CD4-positive, alpha-beta T cell treated with Interleukin-15 for 1 hour (primary cell): ENCODE results near the gene DXO.
"Not testable (repeated sequence)": the region's sequence is repeated elsewhere in the genome, so short reads cannot be mapped to it uniquely, and the experiment has no call there.

Experiments used
- DNase-seq: peaks from one replicate; pipeline ENCODE4 v3.0.0-alpha.2; 2020

The DXO gene

DNA sequence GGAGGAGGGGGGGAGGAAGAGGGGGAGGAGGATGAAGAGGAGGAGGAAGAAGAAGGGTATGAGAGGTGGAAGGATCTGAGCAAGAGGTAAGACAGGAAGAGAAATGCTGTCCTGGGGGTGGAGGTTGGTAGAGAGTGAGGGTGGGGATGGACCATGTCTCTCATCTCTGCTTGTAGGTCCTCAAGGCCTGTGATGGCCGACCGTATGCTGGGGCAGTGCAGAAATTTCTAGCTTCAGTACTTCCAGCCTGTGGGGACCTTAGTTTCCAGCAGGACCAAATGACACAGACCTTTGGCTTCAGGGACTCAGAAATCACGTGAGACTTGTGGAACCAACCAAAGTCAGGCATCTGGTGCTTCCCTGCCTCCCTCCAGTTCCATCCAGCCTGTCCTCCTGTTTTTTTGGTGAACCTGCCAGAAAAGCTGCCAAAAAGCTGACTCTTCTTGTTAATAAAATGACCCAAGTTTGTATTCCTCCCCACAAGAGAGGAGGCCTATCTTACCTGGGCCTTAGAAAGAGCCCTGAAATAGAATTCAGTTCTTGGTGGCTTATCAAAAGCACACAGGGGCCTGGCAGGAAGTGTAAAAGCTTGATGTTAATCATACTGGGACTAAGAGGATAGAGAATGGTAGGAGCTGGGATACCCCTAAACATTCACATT, 7.4 kb upstream of the DXO start:
- DNase-seq, result no peak

DNA sequence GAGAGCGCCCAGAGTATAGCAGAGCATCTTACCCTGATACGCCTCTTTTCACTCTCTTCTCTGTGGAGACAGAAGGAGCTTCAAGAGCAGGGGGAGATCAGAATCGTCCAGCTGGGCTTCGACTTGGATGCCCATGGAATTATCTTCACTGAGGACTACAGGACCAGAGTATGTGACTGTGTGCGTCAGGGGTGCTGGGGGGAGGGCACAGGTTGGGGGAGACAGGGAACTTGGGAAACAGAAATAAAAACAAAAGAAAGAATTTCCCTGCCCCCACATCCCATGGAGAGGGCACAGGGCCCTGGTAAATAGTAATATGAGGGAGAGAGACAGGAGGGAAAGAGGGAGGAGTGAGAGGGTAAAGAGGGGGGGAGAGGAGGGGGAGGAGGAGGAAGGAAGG, 6.9 kb upstream of the DXO start:
- DNase-seq, result no peak

DNA sequence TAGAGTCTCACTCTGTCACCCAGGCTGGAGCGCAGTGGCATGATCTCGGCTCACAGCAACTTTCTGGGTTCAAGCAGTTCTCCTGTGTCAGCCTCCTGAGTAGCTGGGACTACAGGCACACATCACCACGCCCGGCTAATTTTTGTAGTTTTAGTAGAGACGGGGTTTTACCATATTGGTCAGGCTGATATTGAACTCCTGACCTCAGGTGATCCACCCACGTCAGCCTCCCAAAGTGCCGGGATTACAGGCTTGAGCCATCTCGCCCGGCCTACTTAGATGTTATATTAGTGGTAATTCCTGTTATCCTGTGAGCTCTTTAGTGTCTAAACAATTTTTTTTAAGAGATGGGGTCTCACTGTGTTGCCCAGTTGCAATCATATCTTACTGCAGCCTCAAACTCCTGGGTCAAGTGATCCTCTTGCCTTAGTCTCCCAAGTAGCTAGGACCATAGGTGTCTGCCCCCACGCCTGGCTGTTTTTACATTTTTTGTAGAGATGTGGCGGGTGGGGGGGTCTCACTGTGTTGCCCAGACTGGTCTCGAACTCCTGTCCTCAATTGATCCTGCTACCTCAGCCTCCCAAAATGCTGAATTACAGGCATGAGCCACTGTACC, 6.0 kb upstream of the DXO start:
- no peak for DNase-seq

DNA sequence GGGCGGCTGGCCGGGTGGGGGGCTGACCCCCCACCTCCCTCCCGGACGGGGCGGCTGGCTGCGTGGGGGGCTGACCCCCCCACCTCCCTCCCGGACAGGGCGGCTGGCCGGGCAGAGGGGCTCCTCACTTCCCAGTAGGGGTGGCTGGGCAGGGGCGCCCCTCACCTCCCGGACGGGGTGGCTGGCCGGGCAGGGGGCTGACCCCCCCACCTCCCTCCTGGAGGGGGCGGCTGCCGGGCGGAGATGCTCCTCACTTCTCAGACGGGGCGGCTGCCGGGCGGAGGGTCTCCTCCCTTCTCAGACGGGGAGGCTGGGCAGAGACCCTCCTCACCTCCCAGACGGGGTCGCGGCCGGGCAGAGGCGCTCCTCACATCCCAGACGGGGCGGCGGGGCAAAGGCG, 4.1 kb upstream of the DXO start:
- DNase-seq, result not testable (repeated sequence)

DNA sequence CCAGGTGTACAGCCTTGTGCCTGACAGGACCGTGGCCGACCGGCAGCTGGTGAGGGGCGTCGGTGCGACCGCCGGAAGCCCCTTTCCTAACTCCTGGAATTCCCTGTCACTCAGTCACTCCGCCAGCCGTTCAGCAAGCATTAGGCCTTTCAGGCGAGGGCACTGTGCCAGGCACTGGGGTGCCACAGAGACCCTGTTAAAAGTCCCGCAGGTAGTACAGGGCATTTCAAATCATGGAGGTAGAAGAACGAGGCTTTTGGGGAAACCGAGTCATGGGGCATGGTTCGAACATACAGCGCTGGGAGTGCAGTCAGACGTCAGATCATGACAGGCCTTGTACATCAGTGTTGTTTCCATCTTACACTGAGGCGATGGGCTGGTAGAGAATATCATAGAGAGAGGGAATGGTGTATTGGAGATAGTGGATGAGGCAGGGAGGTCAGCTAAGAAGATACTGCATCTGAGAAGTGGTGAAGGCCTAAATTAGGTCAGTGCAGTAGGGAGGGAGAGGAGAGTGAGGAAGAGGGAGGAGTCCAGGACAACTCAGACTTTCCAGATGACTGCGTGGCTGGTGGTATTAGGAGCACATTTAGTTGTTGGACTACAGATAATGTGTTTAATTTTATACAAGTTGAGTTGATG, 892 bp upstream of the DXO start:
- DNase-seq, result no peak

DNA sequence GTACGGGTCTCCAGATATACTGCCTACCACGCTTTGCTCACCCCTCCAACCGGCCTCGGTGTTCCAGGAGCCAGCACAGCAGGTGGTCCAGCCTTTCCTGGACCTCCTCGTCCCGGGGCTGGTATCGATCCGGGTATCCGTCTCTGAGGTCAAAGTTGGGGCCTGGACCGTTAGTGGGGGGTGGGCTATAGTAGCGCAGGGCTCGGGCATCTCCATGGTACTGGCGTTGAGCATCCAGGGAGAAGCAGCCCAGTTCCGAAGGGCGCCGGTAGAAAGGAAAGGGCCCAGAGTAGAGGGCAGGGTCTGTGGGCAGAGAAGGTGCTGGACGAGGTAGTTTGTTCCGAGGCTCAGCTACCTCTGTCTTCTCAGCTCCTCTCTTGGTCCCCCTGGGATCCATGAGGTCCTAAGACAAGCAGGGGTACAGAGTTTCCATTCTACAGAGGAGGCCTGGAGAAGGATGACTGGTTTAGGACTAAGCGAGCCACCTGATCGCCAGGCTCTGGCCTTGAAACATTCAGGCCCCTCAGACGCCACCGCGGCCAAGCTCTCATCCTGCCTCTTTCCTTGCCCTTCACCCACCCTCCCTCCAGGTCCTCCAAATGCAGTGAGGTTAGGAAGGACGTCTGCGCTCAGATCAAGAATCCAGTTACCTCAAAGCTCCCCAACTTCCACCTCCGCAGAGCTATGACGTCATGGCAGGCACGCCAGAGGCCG, 502 bp downstream of the DXO start:
- DNase-seq, result no peak

DNA sequence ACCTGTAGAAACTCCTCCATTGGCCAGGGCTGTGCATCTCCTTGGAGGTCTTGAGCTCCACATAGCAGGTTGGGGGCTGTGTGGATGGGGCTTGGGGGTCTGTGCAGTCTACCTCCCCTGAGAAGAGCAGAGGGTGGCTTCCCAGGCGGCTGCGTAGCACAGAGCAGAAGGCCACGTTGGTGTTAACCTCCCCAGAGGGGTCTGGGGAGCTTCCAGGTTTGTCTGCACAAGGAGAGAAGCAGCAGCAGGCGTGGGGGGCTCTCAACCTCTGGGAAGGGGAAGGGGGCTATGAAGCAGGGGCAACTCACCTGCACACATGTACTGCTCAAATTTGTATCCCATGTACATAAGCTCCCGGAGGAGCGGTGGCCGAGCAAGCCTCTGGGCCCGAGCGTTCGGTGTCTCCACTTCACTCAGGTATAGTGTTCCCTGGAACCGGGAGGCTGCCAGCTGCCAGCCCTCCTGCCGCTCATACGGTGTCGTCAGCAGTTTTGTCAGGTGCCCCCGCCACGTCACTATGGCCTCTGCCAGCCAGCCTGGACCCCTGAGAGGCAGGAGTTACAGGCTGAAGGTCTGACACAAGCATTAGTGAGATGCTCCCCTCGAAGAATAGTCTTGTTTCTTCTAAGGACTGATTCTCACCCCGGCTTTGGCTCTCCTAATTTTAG, 1.2 kb downstream of the DXO start:
- DNase-seq, result no peak

DNA sequence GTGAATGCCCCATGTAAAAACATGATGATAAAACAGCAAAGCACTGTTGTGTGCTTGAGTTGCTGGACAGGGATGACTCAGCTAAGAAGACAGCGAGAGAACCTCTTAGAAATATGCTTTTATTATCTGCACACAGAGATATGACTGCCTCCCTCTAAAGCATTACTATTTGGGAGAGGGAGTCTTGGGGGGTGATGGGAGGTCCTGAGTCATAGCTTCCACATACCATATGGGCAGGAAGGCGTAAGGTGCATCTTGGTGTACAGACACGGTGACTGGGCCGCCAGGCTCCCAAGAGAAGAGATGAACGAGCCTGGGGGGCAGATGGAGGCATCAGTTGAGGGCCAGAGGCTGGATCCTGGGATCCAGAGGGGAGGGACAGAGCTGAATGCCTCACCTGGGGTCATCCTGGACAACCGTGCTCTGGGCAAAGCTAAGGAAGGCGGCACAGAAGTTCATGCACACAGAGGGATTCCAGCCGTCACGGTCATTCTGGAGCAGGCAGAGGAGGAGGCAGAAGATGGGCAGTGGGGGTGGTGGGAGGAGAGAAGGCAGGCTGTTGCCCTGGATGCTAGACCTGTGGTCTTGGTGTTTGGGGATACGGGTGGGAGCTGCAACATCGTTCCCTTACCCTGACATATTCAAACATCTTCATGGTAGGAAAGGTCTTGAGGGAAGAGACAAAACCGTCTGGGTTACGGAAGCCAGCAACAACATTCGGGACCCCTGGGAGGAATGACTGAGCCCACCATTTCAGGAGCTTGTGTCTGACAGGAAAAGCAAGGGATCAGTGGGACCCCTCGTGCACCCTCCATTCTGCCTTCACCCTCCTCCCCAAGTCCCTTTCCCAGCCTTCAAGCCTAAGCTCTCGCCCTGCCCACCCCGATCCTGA, 2.0 kb downstream of the DXO start:
- no peak for DNase-seq

DNA sequence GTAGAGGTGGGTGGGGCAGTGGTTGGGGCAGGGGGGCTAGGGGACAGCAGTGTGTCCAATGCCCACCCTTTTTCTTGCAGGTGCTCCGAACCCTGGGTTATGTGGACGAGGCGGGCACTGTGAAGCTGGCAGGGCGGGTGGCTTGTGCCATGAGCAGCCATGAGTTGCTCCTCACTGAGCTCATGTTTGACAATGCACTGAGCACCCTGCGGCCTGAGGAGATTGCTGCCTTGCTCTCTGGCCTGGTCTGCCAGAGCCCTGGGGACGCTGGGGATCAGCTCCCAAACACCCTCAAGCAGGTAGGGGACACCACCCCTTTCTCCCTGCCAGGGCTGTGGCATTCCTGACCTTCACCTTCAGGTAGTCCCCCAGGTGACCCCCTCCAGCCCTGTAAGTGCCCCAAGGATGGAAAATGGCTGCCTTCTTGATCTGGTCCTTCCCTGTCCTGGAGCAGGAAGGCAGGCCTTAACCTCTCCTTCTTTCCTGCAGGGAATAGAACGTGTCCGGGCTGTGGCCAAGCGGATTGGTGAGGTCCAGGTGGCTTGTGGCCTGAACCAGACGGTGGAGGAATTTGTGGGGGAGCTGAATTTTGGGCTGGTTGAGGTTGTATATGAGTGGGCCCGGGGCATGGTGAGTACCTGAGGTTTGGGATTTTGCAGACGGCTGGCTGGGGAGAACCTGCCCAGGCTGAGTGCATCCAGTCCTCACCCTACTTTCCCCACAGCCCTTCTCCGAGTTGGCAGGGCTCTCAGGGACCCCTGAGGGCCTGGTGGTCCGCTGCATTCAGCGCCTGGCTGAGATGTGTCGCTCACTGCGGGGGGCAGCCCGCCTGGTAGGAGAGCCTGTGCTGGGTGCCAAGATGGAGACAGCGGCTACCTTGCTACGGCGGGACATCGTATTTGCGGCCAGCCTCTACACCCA, 2.9 kb downstream of the DXO start:
- no peak for DNase-seq

DNA sequence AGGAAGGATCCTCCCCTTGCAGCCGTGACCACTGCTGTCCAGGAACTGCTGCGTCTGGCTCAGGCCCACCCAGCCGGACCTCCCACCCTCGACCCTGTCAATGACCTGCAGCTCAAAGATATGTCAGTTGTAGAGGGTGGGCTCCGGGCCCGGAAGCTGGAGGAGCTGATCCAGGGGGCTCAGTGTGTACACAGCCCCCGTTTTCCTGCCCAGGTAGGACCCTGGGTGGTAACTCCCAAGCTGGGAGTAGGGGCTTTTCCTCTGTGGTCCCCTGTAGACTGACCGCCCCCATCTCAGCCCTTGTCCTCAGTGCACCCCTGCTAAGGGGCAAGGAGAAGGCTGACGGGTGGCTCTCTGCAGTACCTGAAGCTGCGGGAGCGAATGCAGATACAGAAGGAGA, 3.6 kb downstream of the DXO start:
- no peak for DNase-seq

DNA sequence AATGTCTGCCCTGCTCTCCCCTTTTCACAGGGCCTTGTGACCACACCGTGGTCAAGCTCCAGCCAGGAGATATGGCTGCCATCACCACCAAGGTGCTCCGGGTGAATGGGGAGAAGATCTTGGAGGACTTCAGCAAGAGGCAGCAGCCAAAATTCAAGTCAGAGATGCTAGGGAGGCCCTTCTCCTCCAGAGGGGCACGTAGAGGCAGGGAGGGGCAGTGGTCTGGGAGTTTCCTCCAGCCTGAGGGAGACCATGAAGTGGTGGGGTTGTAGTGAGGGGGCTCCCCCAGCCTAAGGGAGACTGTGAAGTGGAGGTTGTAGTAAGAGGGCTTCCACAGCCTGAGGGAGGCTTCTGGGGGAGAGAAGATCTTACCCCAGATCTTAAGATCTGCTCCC, 4.0 kb downstream of the DXO start:
- DNase-seq, result no peak

DNA sequence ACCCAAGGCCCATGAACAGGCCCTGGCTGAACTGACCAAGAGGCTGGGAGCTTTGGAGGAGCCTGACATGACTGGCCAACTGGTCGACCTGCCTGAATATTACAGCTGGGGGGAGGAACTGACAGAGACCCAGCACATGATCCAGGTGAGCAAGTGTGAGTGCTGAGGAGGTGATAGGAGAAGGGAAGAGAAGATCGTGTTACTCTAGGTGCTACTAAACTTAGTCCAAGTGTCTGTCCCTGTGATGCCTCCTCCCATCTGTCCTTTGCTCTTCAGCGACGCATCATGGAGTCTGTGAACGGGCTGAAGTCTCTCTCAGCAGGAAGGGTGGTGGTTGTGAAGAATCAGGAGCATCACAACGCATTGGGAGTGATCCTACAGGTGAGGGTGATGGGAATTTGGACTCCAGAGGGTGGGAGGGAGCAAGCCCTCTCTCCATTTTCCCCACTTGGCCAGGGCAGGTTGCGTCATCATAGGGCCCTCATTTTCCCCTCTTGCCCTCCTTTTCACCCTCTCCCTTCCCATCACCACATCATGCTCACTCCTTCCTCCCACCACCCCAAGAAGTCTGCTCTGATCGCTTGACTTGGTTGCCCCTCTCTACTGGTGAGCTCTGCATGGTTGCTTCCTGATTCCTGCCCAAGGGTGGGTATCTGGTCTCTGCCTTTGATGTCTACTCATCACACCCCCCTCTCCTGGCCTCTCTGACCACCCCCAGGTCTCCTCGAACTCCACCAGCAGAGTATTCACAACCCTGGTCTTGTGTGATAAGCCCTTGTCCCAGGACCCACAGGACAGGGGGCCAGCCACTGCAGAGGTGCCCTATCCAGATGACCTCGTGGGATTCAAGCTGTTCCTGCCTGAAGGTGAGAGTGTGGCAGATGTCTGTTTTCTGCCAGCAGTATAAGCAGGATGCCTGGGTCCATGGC, 4.7 kb downstream of the DXO start:
- DNase-seq, result no peak

DNA sequence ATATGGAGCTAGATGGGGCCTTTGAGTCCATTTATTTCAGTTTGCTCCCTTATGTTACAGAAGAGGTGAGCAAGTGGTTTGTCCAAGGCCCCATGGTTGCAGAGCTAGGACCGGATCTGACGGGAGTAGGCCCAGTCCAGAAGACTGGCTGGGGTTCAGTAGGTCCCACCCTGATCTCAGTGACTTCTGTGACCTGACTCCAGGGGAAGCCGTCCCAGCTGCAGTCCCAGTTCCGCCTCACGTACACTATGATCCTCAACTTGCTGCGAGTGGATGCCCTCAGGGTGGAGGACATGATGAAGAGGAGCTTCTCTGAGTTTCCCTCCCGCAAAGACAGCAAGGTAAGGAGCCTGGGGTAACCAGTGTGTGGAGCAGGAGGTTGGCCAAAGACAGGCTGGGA, 5.4 kb downstream of the DXO start:
- no peak for DNase-seq

DNA sequence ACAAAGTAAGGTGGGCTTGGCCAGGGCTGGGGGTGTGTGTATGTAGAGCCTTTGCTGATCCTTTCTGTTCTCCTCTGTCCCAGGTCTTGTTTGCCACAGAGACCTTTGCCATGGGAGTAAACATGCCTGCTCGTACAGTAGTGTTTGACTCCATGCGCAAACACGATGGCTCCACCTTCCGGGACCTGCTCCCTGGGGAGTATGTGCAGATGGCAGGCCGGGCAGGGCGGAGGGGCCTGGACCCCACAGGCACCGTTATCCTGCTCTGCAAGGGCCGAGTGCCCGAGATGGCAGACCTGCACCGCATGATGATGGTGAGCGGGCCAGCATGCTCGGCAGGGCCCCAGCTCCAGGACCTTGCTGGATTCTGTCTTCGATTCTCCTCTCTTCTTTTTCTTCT, 6.2 kb downstream of the DXO start:
- no peak for DNase-seq

DNA sequence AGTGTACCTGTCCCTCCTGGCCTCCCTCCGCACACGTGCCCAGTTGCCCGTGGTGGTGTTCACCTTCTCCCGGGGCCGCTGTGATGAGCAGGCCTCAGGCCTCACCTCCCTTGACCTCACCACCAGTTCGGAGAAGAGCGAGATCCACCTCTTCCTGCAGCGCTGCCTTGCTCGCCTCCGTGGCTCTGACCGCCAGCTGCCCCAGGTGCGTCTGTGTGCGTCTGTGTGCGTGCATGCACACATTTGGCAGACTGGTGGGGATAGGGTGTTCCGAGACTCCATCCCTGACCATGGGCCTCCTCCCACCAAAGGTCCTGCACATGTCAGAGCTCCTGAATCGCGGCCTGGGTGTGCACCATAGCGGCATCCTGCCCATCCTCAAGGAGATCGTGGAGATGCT, 8.0 kb downstream of the DXO start:
- no peak for DNase-seq

DNA sequence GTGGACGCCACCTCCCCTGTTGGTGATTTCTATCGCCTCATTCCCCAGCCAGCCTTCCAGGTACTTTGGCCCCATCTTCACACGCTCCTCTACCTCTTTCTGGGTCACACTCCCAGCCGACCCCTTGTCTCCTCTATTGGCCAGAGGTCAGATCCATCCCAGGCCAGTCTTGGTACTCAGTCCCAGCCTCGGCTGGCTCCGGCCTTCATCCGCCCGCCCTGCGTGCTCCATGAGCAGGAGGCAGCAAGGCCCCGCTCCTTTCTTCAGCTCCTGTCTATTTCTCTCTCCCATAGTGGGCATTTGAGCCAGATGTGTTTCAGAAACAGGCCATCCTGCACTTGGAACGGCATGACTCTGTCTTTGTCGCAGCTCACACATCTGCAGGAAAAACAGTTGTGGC, 10.3 kb downstream of the DXO start:
- no peak for DNase-seq

DNA sequence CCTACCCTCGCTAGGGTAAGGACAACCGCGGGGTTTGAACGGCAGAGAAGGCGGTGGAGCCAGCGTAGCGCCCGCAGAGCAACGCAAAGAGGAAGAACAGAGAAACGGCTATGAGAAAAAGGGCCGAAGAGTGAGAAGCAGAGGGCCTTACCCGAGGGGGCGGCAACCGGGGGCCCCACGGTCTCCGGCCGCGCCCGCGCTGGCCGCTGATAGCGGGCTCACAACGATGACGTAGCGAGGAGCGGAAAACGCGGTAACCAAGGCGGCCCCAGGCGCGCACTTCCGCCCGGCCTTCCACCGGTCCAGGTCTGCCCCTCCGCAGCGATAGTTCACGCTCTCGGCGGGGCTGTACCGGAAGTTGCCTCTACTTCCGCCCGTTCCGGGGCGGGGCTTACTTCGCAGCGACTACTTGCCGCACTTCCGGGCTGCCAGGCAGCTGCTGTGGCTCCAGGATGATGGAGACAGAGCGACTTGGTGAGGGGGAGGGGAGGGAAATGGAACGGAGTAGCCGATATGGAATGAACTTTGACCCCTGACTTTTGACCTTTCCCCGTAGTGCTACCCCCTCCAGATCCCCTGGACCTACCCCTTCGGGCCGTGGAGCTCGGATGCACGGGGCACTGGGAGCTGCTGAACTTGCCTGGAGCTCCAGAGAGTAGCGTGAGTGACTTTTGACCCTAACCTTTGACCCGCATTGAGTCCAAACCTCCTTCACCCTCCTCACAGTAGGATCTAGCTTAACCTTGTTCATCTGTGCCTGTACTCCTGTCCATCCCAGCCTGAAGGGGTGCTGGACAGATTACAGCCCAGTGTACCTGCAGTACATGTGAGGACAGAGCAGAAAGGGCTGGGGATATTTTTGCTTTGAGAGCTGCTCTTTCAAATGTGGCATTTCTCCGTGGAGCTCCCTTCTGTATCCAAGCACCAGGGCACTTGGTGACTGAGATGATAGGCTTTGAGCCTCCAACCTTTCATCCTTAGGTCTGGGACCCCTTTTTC, 12.9 kb downstream of the DXO start, which contains the start of the genes NELFE and SKIC2:
NELFE (minus strand) TSS at position 231 of the 999 bp plus-strand sequence. CDS start 525 bp downstream, outside the sequence.
SKIC2 (plus strand) TSS at position 435 of the 999 bp plus-strand sequence; CDS start at position 453, 18 bp downstream.
- peak; percentile 99 for DNase-seq

DNA sequence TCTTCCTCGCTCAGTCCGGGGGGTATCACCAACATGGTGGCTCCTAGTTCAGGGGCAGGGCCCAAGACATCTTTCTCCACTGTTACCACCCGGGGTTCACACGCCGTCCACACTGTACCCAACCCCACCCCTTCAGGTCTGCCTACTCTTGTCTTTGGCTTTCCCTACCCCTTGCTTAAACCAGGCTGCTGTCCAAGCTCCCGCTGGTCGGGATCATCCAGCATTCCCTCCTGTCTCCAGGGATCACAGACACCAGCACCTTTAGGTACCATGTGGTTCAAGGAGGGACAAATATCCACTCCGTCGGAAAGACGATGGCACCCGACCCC, 13.6 kb downstream of the DXO start:
- no peak for DNase-seq

DNA sequence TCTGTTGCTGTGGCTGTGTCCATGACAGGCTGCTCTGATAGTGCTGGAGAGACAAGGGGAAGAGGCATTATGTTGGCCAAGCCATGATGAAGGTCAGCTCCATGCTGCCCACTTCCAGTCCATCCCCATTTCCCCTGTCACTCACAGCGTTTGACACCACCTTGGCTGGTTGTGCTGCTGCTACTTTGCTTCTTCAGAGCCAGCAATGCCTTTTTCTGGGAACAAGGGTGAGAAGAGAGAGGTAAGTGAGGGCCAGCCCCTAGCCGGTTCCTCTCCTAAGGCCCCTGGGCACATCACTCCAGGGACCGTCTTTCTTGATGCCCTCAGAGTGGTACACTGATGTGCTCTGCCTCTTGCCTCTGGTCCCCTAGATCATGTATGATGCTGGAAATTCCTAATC, 15.1 kb downstream of the DXO start:
- no peak for DNase-seq
